Upper lobe of left lung (tissue), 6 donors: ENCODE measurements around the gene AMBP. TPM values are rescaled to one million over a fixed set of nuclear protein-coding genes. Genes with fewer than 3 reads are reported as not detected.

Source experiments
- ATAC-seq, 2 donors: fragments of 200-7000 bp; cut with Tn5 transposase; one replicate each; pipeline ENCODE4 v1.9.1; 2022; ENCODE audit warnings: mild to moderate bottlenecking in 2 of 2, moderate library complexity in 2 of 2; ENCODE audit not compliant: low FRiP score in 2 of 2
- DNase-seq, 2 donors: peaks; one replicate each; pipeline ENCODE4 v3.0.0-alpha.2; 2019 to 2020
- H3K27ac ChIP-seq, 4 donors: fragments of 200-600 bp; sonication (generic); one replicate each; pipeline ENCODE4 v1.5.1; 2016 to 2019
- H3K27me3 ChIP-seq, 4 donors: fragments of 200-600 bp; sonication (generic); one replicate each; pipeline ENCODE4 v1.5.1; 2017 to 2019
- H3K36me3 ChIP-seq, 4 donors: fragments of 200-600 bp; sonication (generic); one replicate each; pipeline ENCODE4 v1.5.1; 2016 to 2019
- H3K4me1 ChIP-seq, 4 donors: fragments of 200-600 bp; sonication (generic); one replicate each; pipeline ENCODE4 v1.5.1; 2018 to 2019
- H3K4me3 ChIP-seq, 4 donors: fragments of 200-600 bp; sonication (generic); one replicate each; pipeline ENCODE4 v1.5.1; 2017 to 2019; ENCODE audit warnings: mild to moderate bottlenecking in 2 of 4, moderate library complexity in 1 of 4
- H3K9me3 ChIP-seq, 4 donors: fragments of 200-600 bp; sonication (generic); one replicate each; pipeline ENCODE4 v1.5.1; 2018 to 2019
- CTCF ChIP-seq, 6 experiments: fragments of 450-650 bp in 4 of 6; fragments of 200-600 bp in 2 of 6; sonication (generic) in 2 of 6; IDR thresholded peaks; one replicate each; pipeline ENCODE4 v1.5.1; 2016 to 2019; ENCODE audit warnings: antibody characterized with exemption in 6 of 6
- EP300 ChIP-seq, 4 donors: sonication (generic); formaldehyde crosslinking; IDR thresholded peaks; one replicate each; pipeline ENCODE4 v1.5.1; 2017; ENCODE audit warnings: antibody characterized with exemption in 4 of 4, control low read depth in 2 of 4
- POLR2A ChIP-seq, 4 donors: fragments of 450-650 bp; IDR thresholded peaks; one replicate each; pipeline ENCODE4 v1.5.1; 2016 to 2017; ENCODE audit warnings: antibody characterized with exemption in 4 of 4, mild to moderate bottlenecking in 2 of 4
- POLR2AphosphoS5 ChIP-seq, 2 donors: sonication (generic); formaldehyde crosslinking; IDR thresholded peaks; one replicate each; pipeline ENCODE4 v1.5.1; 2017; ENCODE audit warnings: antibody characterized with exemption in 2 of 2
- WGBS, 2 donors: methylation state at CpG; one replicate each; pipeline ENCODE4 v1.1.5; 2017 to 2018; 5-methylcytosine and 5-hydroxymethylcytosine counted together
- total RNA-seq, 6 donors: library from RNA; depleted of rRNA in 4 of 6; stranded (reverse); fragments of >200 nt in 4 of 6; gene quantifications; one replicate each; pipeline versions ENCODE4 v1.1.0 to v1.2.1, GENCODE V29; 2016 to 2021
- donor health status: DM: no; HTN: no; CAD: no; lungs with moderate emphysema.
- donor health status: DM: no; HTN: yes; CAD: no; lungs with severe emphysema.

AMBP gene
- total RNA-seq, 6 donors from 2014 or later = 0.46 to 4.0 (median 3.1) TPM; not detected in 3

- WGBS, 2 donors = 67 to 80% methylated on average over 6 of the region's 6 CpGs
- no peak for TF ChIP-seq POLR2AphosphoS5 (IDR thresholded peaks at IDR 0.05)
- no peak for TF ChIP-seq POLR2A (IDR thresholded peaks at IDR 0.05)
- TF ChIP-seq EP300 (IDR thresholded peaks at IDR 0.05) = no peak
- TF ChIP-seq CTCF (IDR thresholded peaks at IDR 0.05) = no peak
- no peaks in the 10 kb centered on the region for H3K36me3 ChIP-seq
- no peaks in the 10 kb centered on the region for H3K27me3 ChIP-seq
- no peak overlapping the region for H3K4me3 ChIP-seq
- peaks cover 0 to 33% (median 13%) of the 10 kb centered on the region in 4 donors for H3K4me1 ChIP-seq
- H3K27ac ChIP-seq = peak overlapping the region in 3 of 4 donors; percentile 1 to 42 (median 19)
- no peak for ATAC-seq
- DNase-seq = peak in 1 of 2 donors; percentile 19
- H3K9me3 ChIP-seq = no peaks in the 10 kb centered on the region
Measured at GRCh38 chr9:114081441-114082016, 3.4 kb upstream of the AMBP start.

- ATAC-seq (peak in 1 of 2 donors; percentile 69), DNase-seq (peak in 1 of 2 donors; percentile 65)
- no peak overlapping the region for H3K4me3 ChIP-seq
- H3K9me3 ChIP-seq = no peaks in the 10 kb centered on the region
- 53 to 58% methylated on average over 5 to 7 of the region's 7 CpGs for WGBS, 2 donors
- peak overlapping the region in 3 of 4 donors; percentile 19 to 42 (median 23) for H3K27ac ChIP-seq
- no peaks in the 10 kb centered on the region for H3K27me3 ChIP-seq
- no peak for TF ChIP-seq EP300 (IDR thresholded peaks at IDR 0.05)
- TF ChIP-seq POLR2AphosphoS5 (IDR thresholded peaks at IDR 0.05) = no peak
- no peak for TF ChIP-seq CTCF (IDR thresholded peaks at IDR 0.05)
- no peak for TF ChIP-seq POLR2A (IDR thresholded peaks at IDR 0.05)
- H3K36me3 ChIP-seq = no peaks in the 10 kb centered on the region
- peaks cover 0 to 33% (median 13%) of the 10 kb centered on the region in 4 donors for H3K4me1 ChIP-seq
Measured at GRCh38 chr9:114080773-114081440, 2.8 kb upstream of the AMBP start.

GRCh38 chr9:114080195-114080772, 2.2 kb upstream of the AMBP start:
- H3K4me3 ChIP-seq = no peak overlapping the region
- DNase-seq = no peak
- no peaks in the 10 kb centered on the region for H3K9me3 ChIP-seq
- ATAC-seq = no peak
- TF ChIP-seq CTCF (IDR thresholded peaks at IDR 0.05) = no peak
- TF ChIP-seq POLR2AphosphoS5 (IDR thresholded peaks at IDR 0.05) = no peak
- no peak for TF ChIP-seq EP300 (IDR thresholded peaks at IDR 0.05)
- no peak for TF ChIP-seq POLR2A (IDR thresholded peaks at IDR 0.05)
- H3K27me3 ChIP-seq = no peaks in the 10 kb centered on the region
- 68 to 76% methylated on average over 5 of the region's 5 CpGs for WGBS, 2 donors
- H3K36me3 ChIP-seq = no peaks in the 10 kb centered on the region
- peaks cover 0 to 33% (median 13%) of the 10 kb centered on the region in 4 donors for H3K4me1 ChIP-seq
- H3K27ac ChIP-seq = peak overlapping the region in 2 of 4 donors; percentile 21 to 23

GRCh38 chr9:114078781-114079156, 669 bp upstream of the AMBP start:
- H3K36me3 ChIP-seq = no peaks in the 10 kb centered on the region
- H3K4me3 ChIP-seq = no peak overlapping the region
- H3K4me1 ChIP-seq = peaks cover 0 to 33% (median 13%) of the 10 kb centered on the region in 4 donors
- TF ChIP-seq CTCF (IDR thresholded peaks at IDR 0.05) = no peak
- no peak for TF ChIP-seq POLR2AphosphoS5 (IDR thresholded peaks at IDR 0.05)
- TF ChIP-seq EP300 (IDR thresholded peaks at IDR 0.05) = no peak
- TF ChIP-seq POLR2A (IDR thresholded peaks at IDR 0.05) = no peak
- ATAC-seq = no peak
- WGBS, 2 donors = 69 to 72% methylated on average over 7 of the region's 7 CpGs
- no peak for DNase-seq
- H3K27ac ChIP-seq = no peak overlapping the region
- no peaks in the 10 kb centered on the region for H3K9me3 ChIP-seq
- H3K27me3 ChIP-seq = no peaks in the 10 kb centered on the region
